ENCODE results near the gene SH3D19. TPM values are rescaled to one million over a fixed set of nuclear protein-coding genes. Genes with fewer than 3 reads are reported as not detected.

Gene SH3D19
- total RNA-seq, 6 experiments from 2014 or later, result 40.2 to 53.8 (median 46.9) TPM

DNA sequence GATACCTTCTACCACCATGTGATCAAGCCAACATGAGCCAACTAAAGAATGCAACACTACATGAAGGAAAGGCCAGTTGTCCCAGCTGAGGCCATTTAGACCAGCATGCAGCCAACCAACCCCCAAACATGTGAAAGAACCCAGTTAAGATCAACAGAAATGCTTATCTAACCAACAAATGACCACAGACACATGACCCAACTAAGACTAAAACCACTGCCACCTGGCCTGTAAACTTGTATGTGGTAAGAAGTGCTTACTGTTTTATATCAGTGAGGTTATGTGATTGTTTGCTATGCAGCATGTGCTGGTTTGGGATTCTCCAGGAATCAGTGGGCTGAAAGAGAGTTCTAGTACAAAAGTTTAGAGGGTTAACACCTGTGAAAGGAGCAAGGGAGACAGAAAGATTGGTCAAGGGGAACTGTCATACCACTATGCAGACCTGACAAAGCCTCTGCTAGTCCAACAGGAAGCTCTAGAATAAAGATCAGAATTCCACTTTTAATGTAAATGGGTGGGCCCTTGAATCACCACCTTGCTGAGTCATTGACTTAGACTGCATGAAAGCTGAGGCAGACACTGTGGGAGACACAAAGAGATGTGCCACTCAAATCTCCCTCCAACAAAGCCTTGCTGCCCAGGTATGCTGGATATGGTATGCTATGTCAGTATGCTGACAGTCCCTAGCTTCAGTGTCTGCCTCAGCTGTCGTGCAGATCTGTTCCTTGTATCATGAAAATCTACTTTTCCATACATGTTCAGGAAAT, 6.1 kb upstream of the SH3D19 start:
- no peak for ATAC-seq
- DNase-seq, result no peak
- intact Hi-C loops (cut with DNase I), result no loop called here
- Histone ChIP-seq H3K36me3 (no peaks in the 10 kb centered on the region), H3K27ac (no peak overlapping the region), H3K4me3 (no peak overlapping the region), H3K27me3 (no peaks in the 10 kb centered on the region), H3K4me1 (peaks cover 0 to 4% (median 0%) of the 10 kb centered on the region in 4 donors), H3K9me3 (no peaks in the 10 kb centered on the region)
- no peak for TF ChIP-seq POLR2A (IDR thresholded peaks at IDR 0.05)
- TF ChIP-seq, protein P1, sequence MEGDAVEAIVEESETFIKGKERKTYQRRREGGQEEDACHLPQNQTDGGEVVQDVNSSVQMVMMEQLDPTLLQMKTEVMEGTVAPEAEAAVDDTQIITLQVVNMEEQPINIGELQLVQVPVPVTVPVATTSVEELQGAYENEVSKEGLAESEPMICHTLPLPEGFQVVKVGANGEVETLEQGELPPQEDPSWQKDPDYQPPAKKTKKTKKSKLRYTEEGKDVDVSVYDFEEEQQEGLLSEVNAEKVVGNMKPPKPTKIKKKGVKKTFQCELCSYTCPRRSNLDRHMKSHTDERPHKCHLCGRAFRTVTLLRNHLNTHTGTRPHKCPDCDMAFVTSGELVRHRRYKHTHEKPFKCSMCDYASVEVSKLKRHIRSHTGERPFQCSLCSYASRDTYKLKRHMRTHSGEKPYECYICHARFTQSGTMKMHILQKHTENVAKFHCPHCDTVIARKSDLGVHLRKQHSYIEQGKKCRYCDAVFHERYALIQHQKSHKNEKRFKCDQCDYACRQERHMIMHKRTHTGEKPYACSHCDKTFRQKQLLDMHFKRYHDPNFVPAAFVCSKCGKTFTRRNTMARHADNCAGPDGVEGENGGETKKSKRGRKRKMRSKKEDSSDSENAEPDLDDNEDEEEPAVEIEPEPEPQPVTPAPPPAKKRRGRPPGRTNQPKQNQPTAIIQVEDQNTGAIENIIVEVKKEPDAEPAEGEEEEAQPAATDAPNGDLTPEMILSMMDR (IDR thresholded peaks at IDR 0.05), result no peak
- 57% methylated on average over 1 of the region's 1 CpG for WGBS (ENCODE audit: insufficient coverage, low coverage, low lambda C conversion rate, missing lambda C conversion rate)

DNA sequence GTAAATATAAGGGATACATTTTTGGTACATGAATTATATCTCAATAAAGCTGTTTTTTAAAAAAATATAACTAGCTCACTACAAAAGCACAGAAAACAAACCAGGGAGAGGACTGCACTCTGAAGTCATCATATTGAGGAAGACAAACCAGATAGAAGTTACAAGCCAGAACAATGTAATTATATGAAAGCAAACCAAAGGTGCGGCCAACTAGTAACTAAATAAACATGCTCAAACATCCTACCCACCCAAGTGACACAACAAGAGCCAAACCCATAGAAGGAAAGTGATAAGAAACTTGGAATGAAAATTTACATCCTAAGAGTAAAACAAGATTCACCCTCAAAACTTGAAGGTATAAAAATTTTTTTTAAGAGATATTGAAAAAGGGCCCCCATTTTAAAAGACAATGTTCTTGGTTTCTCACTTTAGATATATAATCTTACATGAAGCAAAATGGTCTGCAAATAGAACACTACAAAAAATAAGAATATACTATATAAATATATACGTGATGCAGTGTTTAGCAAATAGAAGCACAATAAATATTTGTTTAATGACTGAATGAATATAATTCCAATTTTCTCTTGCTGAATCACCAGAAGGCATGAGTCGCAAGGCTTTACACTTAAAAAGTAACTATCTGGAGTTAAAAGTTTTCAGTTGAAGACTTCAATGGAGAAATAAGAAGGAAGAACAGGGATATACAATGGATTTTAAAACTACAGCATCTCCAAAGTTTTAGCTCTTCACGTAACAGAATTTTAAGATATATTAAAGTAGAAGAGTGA, 4.0 kb upstream of the SH3D19 start:
- Histone ChIP-seq H3K27me3 (no peaks in the 10 kb centered on the region), H3K27ac (no peak overlapping the region), H3K4me1 (peaks cover 0 to 8% (median 0%) of the 10 kb centered on the region in 4 donors), H3K4me3 (no peak overlapping the region), H3K9me3 (no peaks in the 10 kb centered on the region), H3K36me3 (no peaks in the 10 kb centered on the region)
- intact Hi-C loops (cut with DNase I), result no loop called here
- no peak for ATAC-seq
- DNase-seq, result no peak
- WGBS (ENCODE audit: insufficient coverage, low coverage, low lambda C conversion rate, missing lambda C conversion rate), result 79% methylated on average over 4 of the region's 4 CpGs
- TF ChIP-seq, protein P1 (IDR thresholded peaks at IDR 0.05), result no peak
- TF ChIP-seq POLR2A (IDR thresholded peaks at IDR 0.05), result no peak

DNA sequence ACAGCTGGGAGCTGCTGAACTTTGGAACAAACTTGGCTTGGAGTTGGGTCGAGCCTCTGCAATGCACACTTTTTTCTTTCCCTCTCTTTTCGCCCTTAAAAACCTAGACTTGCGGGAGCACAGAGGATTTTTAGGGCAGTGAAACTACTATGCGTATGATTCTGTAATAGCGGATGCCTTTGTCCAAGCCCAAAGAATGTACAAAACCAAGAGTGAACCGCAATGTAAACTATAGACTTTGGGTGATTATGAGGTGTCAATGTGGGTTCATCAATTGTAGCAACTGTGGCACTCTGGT, 493 bp upstream of the SH3D19 start:
- Histone ChIP-seq H3K27me3 (no peaks in the 10 kb centered on the region), H3K9me3 (no peaks in the 10 kb centered on the region), H3K4me1 (peaks cover 0 to 38% (median 10%) of the 10 kb centered on the region in 4 donors), H3K27ac (peak overlapping the region; percentile 94 to 99 (median 96)), H3K4me3 (peak overlapping the region; percentile 65 to 91 (median 77)), H3K36me3 (no peaks in the 10 kb centered on the region)
- TF ChIP-seq POLR2A (IDR thresholded peaks at IDR 0.05), result no peak
- TF ChIP-seq, protein P1 (IDR thresholded peaks at IDR 0.05), result no peak
- intact Hi-C loops (cut with DNase I), result no loop called here
- ATAC-seq, result no peak
- DNase-seq, result no peak
- WGBS (ENCODE audit: insufficient coverage, low coverage, low lambda C conversion rate, missing lambda C conversion rate), result 34% methylated on average over 6 of the region's 6 CpGs

DNA sequence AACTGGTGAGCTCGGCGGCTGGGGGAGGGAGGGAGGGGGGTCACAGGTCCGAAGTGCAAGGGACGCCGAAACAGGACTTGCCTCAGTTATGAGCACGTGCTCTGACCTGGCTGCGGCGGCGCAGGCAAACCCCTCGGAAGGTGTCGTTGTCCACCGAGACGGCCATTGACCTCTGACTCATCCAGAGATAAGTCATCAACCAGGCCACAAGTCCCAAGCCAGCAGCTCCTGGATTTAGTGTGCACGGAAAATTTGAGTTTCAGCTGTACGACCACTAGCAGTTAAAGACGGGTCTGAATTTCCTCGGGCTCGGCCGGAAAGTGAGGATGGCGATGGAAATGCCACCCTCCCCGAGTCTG, 674 bp downstream of the SH3D19 start:
- WGBS (ENCODE audit: insufficient coverage, low coverage, low lambda C conversion rate, missing lambda C conversion rate), result 11% methylated on average over 3 of the region's 21 CpGs

More for the DNA sequence above, 674 bp downstream of the SH3D19 start:
- H3K27ac ChIP-seq, result peak overlapping the region; percentile 94 to 99 (median 96)
- no peaks in the 10 kb centered on the region for H3K9me3 ChIP-seq
- H3K4me3 ChIP-seq, result peak overlapping the region; percentile 65 to 91 (median 77)
- H3K36me3 ChIP-seq, result no peaks in the 10 kb centered on the region
- H3K4me1 ChIP-seq, result peaks cover 0 to 46% (median 12%) of the 10 kb centered on the region in 4 donors
- no peaks in the 10 kb centered on the region for H3K27me3 ChIP-seq
- TF ChIP-seq POLR2A (IDR thresholded peaks at IDR 0.05), result no peak
- intact Hi-C loops (cut with DNase I), result no loop called here
- peak; percentile 73 to 78 (median 74) for ATAC-seq
- DNase-seq, result peak; percentile 89 to 94 (median 93)
